K562 (cell line): ENCODE data around the gene AJM1. TPM values are rescaled to one million over a fixed set of nuclear protein-coding genes. Genes with fewer than 3 reads are reported as not detected.

ENCODE experiments used
- CTBP1 ChIP-seq: fragments of 450-650 bp; IDR thresholded peaks from 2 replicates; pipeline ENCODE4 v1.6.1; 2016; ENCODE audit warnings: borderline replicate concordance
- ETV1 ChIP-seq: fragments of 450-650 bp; conservative IDR thresholded peaks from 2 replicates; pipeline ENCODE4 v1.6.1; 2016; ENCODE audit warnings: missing genetic modification characterization, control low read depth, low read depth, missing compliant biosample characterization
- EWSR1 ChIP-seq: fragments of 450-650 bp; IDR thresholded peaks from 2 replicates; pipeline ENCODE4 v1.6.1; 2018; ENCODE audit warnings: borderline replicate concordance, mild to moderate bottlenecking, low read depth, moderate library complexity; ENCODE audit not compliant: partially characterized antibody
- GATAD2A ChIP-seq: fragments of 450-650 bp; IDR thresholded peaks from 2 replicates; pipeline ENCODE4 v1.6.1; 2017
- HDAC1 ChIP-seq, 2 experiments: fragments of 450-650 bp; IDR thresholded peaks; 2 replicates each; pipeline ENCODE4 v1.6.1; 2016 to 2017; ENCODE audit warnings: inconsistent platforms in 1 of 2, mild to moderate bottlenecking in 1 of 2, moderate library complexity in 1 of 2
- MAFK ChIP-seq: IDR thresholded peaks from 2 replicates; pipeline ENCODE4 v1.6.1; 2011; ENCODE audit warnings: low read length, improper control_type of control experiment
- MAZ ChIP-seq, 2 experiments: fragments of 450-650 bp in 1 of 2; sonication (generic) in 1 of 2; formaldehyde crosslinking; IDR thresholded peaks in 1 of 2; conservative IDR thresholded peaks in 1 of 2; 2 replicates each; pipeline versions ENCODE4 v1.4.0 to v1.5.0; 2020; ENCODE audit warnings: mild to moderate bottlenecking in 1 of 2, missing genetic modification reagents in 1 of 2
- MCM5 ChIP-seq: fragments of 450-650 bp; IDR thresholded peaks from 2 replicates; pipeline ENCODE4 v1.6.1; 2016; ENCODE audit warnings: low read depth
- MXI1 ChIP-seq: IDR thresholded peaks from 2 replicates; pipeline ENCODE4 v1.6.1; 2011; ENCODE audit warnings: low read depth, mild to moderate bottlenecking, improper control_type of control experiment, low read length
- NKRF ChIP-seq: fragments of 450-650 bp; IDR thresholded peaks from 2 replicates; pipeline ENCODE4 v1.6.1; 2016; ENCODE audit warnings: borderline replicate concordance
- OTX1 ChIP-seq: fragments of 450-650 bp; formaldehyde crosslinking; IDR thresholded peaks from 2 replicates; pipeline ENCODE4 v1.4.0; 2022; ENCODE audit warnings: mild to moderate bottlenecking
- POLR2A ChIP-seq: fragments of 450-650 bp; conservative IDR thresholded peaks from 2 replicates; pipeline ENCODE4 v1.6.1; 2016
- RBFOX2 ChIP-seq: fragments of 200-400 bp; formaldehyde crosslinking; IDR thresholded peaks from 2 replicates; pipeline ENCODE4 v1.6.1; 2017; ENCODE audit warnings: low read depth, mild to moderate bottlenecking, low read length, moderate library complexity
- SMARCA4 ChIP-seq: fragments of 450-650 bp; IDR thresholded peaks from 2 replicates; pipeline ENCODE4 v1.6.1; 2016
- SMARCB1 ChIP-seq: IDR thresholded peaks from 2 replicates; pipeline ENCODE4 v1.6.1; 2011; ENCODE audit warnings: improper control_type of control experiment, low read depth; ENCODE audit not compliant: insufficient read length
- SUPT5H ChIP-seq: fragments of 450-650 bp; IDR thresholded peaks from 2 replicates; pipeline ENCODE4 v1.6.1; 2016
- ZNF263 ChIP-seq: sonication (generic); formaldehyde crosslinking; IDR thresholded peaks from 2 replicates; pipeline ENCODE4 v1.8.0; 2022; ENCODE audit warnings: mild to moderate bottlenecking, missing genetic modification reagents, borderline replicate concordance
- ZSCAN32 ChIP-seq: fragments of 450-650 bp; formaldehyde crosslinking; IDR thresholded peaks from 2 replicates; pipeline ENCODE4 v1.4.0; 2020; ENCODE audit warnings: mild to moderate bottlenecking, moderate library complexity
- polyA plus RNA-seq, 8 experiments: library from polyadenylated mRNA; depleted of rRNA in 4 of 8; stranded (reverse) in 5 of 8; unstranded in 3 of 8; fragments of >200 nt; fragmentation: Nextera tagmentation in 2 of 8; fragmentation: Illumina TruSeq in 1 of 8; extraction: Ambion mirVana in 2 of 8; extraction: Trizol in 1 of 8; gene quantifications; 2 replicates each; pipeline versions ENCODE4 v1.2.1 to v1.2.3, GENCODE V29; 2011 to 2014; ENCODE audit warnings: inconsistent platforms in 1 of 8, missing spikeins in 1 of 8
- total RNA-seq, 7 experiments: library from RNA; depleted of rRNA in 6 of 7; stranded (reverse); fragments of >200 nt in 6 of 7; fragmentation: Illumina TruSeq in 2 of 7; extraction: Trizol in 2 of 7; gene quantifications; 2 replicates each; pipeline versions ENCODE4 v1.2.1 to v1.2.3, GENCODE V29; 2011 to 2021; ENCODE audit warnings: low replicate concordance in 1 of 7
- TF ChIP-seq, protein P1 (sequence below): fragments of 450-650 bp; conservative IDR thresholded peaks from 2 replicates; pipeline ENCODE4 v1.6.1; 2016; ENCODE audit warnings: missing genetic modification characterization, low read depth, mild to moderate bottlenecking, control low read depth, missing compliant biosample characterization
- TF ChIP-seq, protein P2 (sequence below): fragments of 250-450 bp; sonication (Bioruptor Pico); IDR thresholded peaks from 2 replicates; pipeline ENCODE4 v1.4.0; 2020

Gene AJM1
- total and polyA plus RNA-seq, 9 of the 15 experiments (the other 6 are each of a cell fraction or from before 2014, with no cell fraction given), result 0.01 to 3.7 (median 0.65) TPM; not detected in 1

DNA sequence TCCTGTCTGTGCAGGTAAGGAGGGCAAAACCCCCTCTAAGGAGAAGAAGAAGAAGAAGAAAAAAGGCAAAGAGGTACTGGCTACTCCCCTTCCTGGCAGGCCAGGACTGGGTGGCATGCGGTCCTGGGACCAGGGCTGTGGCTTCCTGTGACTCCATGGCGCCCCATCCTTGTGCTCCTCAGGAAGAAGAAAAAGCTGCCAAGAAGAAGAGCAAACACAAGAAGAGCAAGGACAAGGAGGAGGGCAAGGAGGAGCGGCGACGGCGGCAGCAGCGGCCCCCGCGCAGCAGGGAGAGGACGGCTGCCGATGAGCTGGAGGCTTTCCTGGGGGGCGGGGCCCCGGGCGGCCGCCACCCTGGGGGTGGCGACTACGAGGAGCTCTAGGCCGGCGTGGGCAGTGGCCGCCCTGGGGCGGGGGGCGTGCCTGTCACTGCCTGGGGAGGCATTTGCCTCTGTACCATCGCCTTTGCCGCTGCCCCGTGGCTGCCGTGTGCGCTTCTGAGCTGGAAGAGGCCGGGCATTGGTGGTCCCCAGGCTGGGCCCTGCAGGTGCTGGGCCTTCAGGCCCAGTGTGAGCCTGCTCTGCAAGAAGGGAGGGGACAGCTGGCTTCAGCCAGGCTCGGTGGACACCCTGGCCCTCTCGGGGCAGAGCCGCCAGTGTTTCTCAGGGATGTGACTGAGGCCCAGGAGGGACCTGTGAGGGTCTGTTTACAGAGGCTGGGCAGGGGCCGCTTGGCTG is 2.0 kb upstream of the AJM1 start (continued):
- TF ChIP-seq, protein P1, sequence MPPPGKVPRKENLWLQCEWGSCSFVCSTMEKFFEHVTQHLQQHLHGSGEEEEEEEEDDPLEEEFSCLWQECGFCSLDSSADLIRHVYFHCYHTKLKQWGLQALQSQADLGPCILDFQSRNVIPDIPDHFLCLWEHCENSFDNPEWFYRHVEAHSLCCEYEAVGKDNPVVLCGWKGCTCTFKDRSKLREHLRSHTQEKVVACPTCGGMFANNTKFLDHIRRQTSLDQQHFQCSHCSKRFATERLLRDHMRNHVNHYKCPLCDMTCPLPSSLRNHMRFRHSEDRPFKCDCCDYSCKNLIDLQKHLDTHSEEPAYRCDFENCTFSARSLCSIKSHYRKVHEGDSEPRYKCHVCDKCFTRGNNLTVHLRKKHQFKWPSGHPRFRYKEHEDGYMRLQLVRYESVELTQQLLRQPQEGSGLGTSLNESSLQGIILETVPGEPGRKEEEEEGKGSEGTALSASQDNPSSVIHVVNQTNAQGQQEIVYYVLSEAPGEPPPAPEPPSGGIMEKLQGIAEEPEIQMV (tag), result no peak
- TF ChIP-seq ZNF263, result peak; percentile 73; the same call in 1 of the 2 replicates
- peak; percentile 57 for TF ChIP-seq POLR2A
- TF ChIP-seq MAFK, result no peak
- TF ChIP-seq GATAD2A, result no peak; the same call in 1 of the 2 replicates
- TF ChIP-seq MAZ (CRISPR knock-in tag; conservative IDR thresholded peaks at IDR 0.05 in 1 of 2, IDR thresholded peaks at IDR 0.05 in 1 of 2), result no peak
- no peak for TF ChIP-seq EWSR1
- TF ChIP-seq OTX1, result no peak
- no peak for TF ChIP-seq MCM5
- no peak for TF ChIP-seq ZSCAN32 (CRISPR knock-in tag)
- TF ChIP-seq, protein P2, sequence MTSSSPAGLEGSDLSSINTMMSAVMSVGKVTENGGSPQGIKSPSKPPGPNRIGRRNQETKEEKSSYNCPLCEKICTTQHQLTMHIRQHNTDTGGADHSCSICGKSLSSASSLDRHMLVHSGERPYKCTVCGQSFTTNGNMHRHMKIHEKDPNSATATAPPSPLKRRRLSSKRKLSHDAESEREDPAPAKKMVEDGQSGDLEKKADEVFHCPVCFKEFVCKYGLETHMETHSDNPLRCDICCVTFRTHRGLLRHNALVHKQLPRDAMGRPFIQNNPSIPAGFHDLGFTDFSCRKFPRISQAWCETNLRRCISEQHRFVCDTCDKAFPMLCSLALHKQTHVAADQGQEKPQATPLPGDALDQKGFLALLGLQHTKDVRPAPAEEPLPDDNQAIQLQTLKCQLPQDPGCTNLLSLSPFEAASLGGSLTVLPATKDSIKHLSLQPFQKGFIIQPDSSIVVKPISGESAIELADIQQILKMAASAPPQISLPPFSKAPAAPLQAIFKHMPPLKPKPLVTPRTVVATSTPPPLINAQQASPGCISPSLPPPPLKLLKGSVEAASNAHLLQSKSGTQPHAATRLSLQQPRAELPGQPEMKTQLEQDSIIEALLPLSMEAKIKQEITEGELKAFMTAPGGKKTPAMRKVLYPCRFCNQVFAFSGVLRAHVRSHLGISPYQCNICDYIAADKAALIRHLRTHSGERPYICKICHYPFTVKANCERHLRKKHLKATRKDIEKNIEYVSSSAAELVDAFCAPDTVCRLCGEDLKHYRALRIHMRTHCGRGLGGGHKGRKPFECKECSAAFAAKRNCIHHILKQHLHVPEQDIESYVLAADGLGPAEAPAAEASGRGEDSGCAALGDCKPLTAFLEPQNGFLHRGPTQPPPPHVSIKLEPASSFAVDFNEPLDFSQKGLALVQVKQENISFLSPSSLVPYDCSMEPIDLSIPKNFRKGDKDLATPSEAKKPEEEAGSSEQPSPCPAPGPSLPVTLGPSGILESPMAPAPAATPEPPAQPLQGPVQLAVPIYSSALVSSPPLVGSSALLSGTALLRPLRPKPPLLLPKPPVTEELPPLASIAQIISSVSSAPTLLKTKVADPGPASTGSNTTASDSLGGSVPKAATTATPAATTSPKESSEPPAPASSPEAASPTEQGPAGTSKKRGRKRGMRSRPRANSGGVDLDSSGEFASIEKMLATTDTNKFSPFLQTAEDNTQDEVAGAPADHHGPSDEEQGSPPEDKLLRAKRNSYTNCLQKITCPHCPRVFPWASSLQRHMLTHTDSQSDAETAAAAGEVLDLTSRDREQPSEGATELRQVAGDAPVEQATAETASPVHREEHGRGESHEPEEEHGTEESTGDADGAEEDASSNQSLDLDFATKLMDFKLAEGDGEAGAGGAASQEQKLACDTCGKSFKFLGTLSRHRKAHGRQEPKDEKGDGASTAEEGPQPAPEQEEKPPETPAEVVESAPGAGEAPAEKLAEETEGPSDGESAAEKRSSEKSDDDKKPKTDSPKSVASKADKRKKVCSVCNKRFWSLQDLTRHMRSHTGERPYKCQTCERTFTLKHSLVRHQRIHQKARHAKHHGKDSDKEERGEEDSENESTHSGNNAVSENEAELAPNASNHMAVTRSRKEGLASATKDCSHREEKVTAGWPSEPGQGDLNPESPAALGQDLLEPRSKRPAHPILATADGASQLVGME (CRISPR knock-in tag), result no peak
- no peak for TF ChIP-seq NKRF
- TF ChIP-seq SMARCB1, result no peak
- 0 out of 4 replicates have a peak, but pooled peaks of 1 of the 2 experiments have one; percentile 24 for TF ChIP-seq HDAC1 (IDR thresholded peaks at IDR 0.05)
- TF ChIP-seq ETV1, result no peak
- 0 out of 2 replicates have a peak, but pooled peaks have one; percentile 21 for TF ChIP-seq CTBP1
- no peak for TF ChIP-seq SMARCA4
- TF ChIP-seq RBFOX2, result peak; percentile 55
- TF ChIP-seq SUPT5H, result peak; percentile 54; the same call in 1 of the 2 replicates
- no peak for TF ChIP-seq MXI1
